Fibroblast of skin of right quadriceps (primary cell): ENCODE measurements around the gene BLMH.

Source experiments
- DNase-seq: peaks from one replicate; pipeline ENCODE4 v3.0.0-alpha.2; 2013

Gene BLMH

GRCh38 chr17:30291543-30292285 lies at the start of gene BLMH:
TSS of gene BLMH (minus strand) at chr17:30291944. CDS start at chr17:30291819, 125 bp downstream.
- DNase-seq: peak; percentile 86

GRCh38 chr17:30340801-30341356 lies 49.1 kb upstream of the BLMH start:
- no peak for DNase-seq

- DNase-seq: no peak
Observed at GRCh38 chr17:30339086-30339485, 47.3 kb upstream of the BLMH start.

- no peak for DNase-seq
Observed at GRCh38 chr17:30337393-30337999, 45.8 kb upstream of the BLMH start.

GRCh38 chr17:30336369-30337171 lies 44.8 kb upstream of the BLMH start:
- peak; percentile 37 for DNase-seq

GRCh38 chr17:30334421-30334820 lies 42.7 kb upstream of the BLMH start:
- DNase-seq: no peak

- no peak for DNase-seq
Observed at GRCh38 chr17:30333503-30334360, 42.0 kb upstream of the BLMH start, which contains the start of gene TMIGD1. TSS of gene TMIGD1 (minus strand) at chr17:30334057. CDS start at chr17:30332133, 1,924 bp downstream.

GRCh38 chr17:30332057-30332542 lies 40.4 kb upstream of the BLMH start:
- peak; percentile 61 for DNase-seq

- no peak for DNase-seq
Observed at GRCh38 chr17:30326809-30327208, 35.1 kb upstream of the BLMH start.

GRCh38 chr17:30324723-30325122 lies 33.0 kb upstream of the BLMH start:
- DNase-seq: no peak

- DNase-seq: peak; percentile 46
Observed at GRCh38 chr17:30323895-30324319, 32.2 kb upstream of the BLMH start.

GRCh38 chr17:30323262-30323894 lies 31.6 kb upstream of the BLMH start:
- DNase-seq: no peak

GRCh38 chr17:30321314-30321713 lies 29.6 kb upstream of the BLMH start:
- DNase-seq: no peak

- DNase-seq: no peak
Observed at GRCh38 chr17:30318155-30318554, 26.4 kb upstream of the BLMH start.

GRCh38 chr17:30316736-30317135 lies 25.0 kb upstream of the BLMH start:
- no peak for DNase-seq

GRCh38 chr17:30315106-30315505 lies 23.4 kb upstream of the BLMH start:
- no peak for DNase-seq

GRCh38 chr17:30314474-30314873 lies 22.7 kb upstream of the BLMH start:
- no peak for DNase-seq

GRCh38 chr17:30312226-30312625 lies 20.5 kb upstream of the BLMH start:
- no peak for DNase-seq

- DNase-seq: no peak
Observed at GRCh38 chr17:30310562-30310961, 18.8 kb upstream of the BLMH start.

- peak; percentile 28 for DNase-seq
Observed at GRCh38 chr17:30309591-30309990, 17.8 kb upstream of the BLMH start.

GRCh38 chr17:30308406-30308805 lies 16.7 kb upstream of the BLMH start:
- no peak for DNase-seq

- no peak for DNase-seq
Observed at GRCh38 chr17:30304778-30305177, 13.0 kb upstream of the BLMH start.
